ENCODE results near the gene NCEH1. TPM values are rescaled to one million over a fixed set of nuclear protein-coding genes. Genes with fewer than 3 reads are reported as not detected.

The NCEH1 gene
- total RNA-seq, 2 experiments from 2014 or later: 0.33 to 0.50 TPM

DNA sequence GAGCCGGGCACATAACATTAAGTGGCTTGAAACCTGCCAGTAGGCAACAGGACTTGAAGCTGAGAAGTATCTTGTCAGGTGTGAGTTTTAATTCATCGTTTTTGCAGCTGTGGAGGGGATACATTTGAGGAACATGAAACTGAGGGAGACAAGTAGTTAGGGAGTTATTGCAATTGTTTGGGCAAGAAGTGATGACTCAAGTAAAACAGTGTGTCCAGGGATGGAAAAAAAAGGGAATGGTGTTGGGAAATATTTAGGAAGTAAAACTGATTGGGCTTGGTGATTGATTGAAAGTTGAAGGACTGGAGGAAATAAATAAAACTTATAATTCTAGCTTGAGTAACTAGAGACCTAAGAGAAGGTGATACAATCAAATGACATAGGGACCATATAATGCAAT, 85.5 kb downstream of the NCEH1 start:
- Histone ChIP-seq H3K27me3 (ENCODE audit: control insufficient read depth in 1 of 2, insufficient read depth in 2 of 2, low read length in 2 of 2) (no peaks in the 10 kb centered on the region), H3K27ac (ENCODE audit: low read depth in 1 of 2, low read length in 2 of 2) (no peak overlapping the region), H3K4me1 (ENCODE audit: insufficient read depth, low read length) (no peaks in the 10 kb centered on the region), H3K4me3 (ENCODE audit: low read length) (no peak overlapping the region), H3K9me3 (ENCODE audit: control insufficient read depth in 1 of 2, insufficient read depth in 1 of 2, low read length in 2 of 2) (no peaks in the 10 kb centered on the region), H3K36me3 (ENCODE audit: insufficient read depth, low read length) (no peaks in the 10 kb centered on the region)
- H3K9me3 Mint-ChIP-seq: no peaks in the 10 kb centered on the region
- no peak for DNase-seq
- peaks cover 11% of the 10 kb centered on the region for H3K4me1 Mint-ChIP-seq (ENCODE audit: low read depth)
- no peak for ATAC-seq (ENCODE audit: poor library complexity)
- ChIA-PET POLR2A (no interaction called here), CTCF (interaction anchor here (0.6 kb wide), 1 partner anchor 142 kb away, joined by 4 read pairs; no protein-coding TSS in a partner anchor)
- no peak overlapping the region for H3K4me3 Mint-ChIP-seq
- no peaks in the 10 kb centered on the region for H3K27me3 Mint-ChIP-seq
- TF ChIP-seq CTCF (IDR thresholded peaks at IDR 0.05): no peak
- H3K36me3 Mint-ChIP-seq (ENCODE audit: low read depth): no peaks in the 10 kb centered on the region
- intact Hi-C loops (cut with DNase I, micrococcal nuclease): no loop called here
- no peak overlapping the region for H3K27ac Mint-ChIP-seq

DNA sequence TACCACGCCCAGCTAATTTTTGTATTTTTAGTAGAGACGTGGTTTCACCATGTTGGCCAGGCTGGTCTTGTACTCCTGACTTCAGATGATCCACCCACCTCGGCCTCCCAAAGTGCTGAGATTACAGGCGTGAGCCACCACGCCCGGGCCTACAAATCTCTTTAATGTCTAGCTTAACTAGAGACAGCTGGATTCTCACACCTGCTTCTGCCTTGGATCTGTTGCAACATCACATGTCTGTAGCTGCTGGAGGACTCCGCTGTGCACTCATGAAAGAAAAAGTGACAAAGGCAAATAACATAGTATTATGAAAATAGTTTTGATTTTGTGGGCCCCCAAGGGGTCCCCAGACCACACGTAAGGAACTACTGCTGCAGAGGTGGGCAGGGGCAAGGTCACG, 85.9 kb downstream of the NCEH1 start:
- Histone ChIP-seq H3K27ac (ENCODE audit: low read depth in 1 of 2, low read length in 2 of 2) (no peak overlapping the region), H3K27me3 (ENCODE audit: control insufficient read depth in 1 of 2, insufficient read depth in 2 of 2, low read length in 2 of 2) (no peaks in the 10 kb centered on the region), H3K4me3 (ENCODE audit: low read length) (no peak overlapping the region), H3K36me3 (ENCODE audit: insufficient read depth, low read length) (no peaks in the 10 kb centered on the region), H3K4me1 (ENCODE audit: insufficient read depth, low read length) (no peaks in the 10 kb centered on the region), H3K9me3 (ENCODE audit: control insufficient read depth in 1 of 2, insufficient read depth in 1 of 2, low read length in 2 of 2) (no peaks in the 10 kb centered on the region)
- peaks cover 11% of the 10 kb centered on the region for H3K4me1 Mint-ChIP-seq (ENCODE audit: low read depth)
- ATAC-seq (ENCODE audit: poor library complexity) (no peak), DNase-seq (no peak)
- no peak overlapping the region for H3K4me3 Mint-ChIP-seq
- no peak overlapping the region for H3K27ac Mint-ChIP-seq
- intact Hi-C loops (cut with DNase I, micrococcal nuclease): no loop called here
- H3K9me3 Mint-ChIP-seq: no peaks in the 10 kb centered on the region
- ChIA-PET CTCF (interaction anchor here (0.6 kb wide), 1 partner anchor 141 kb away, joined by 4 read pairs; no protein-coding TSS in a partner anchor), POLR2A (no interaction called here)
- H3K27me3 Mint-ChIP-seq: no peaks in the 10 kb centered on the region
- TF ChIP-seq CTCF (IDR thresholded peaks at IDR 0.05): no peak
- H3K36me3 Mint-ChIP-seq (ENCODE audit: low read depth): no peaks in the 10 kb centered on the region

- no peaks in the 10 kb centered on the region for H3K36me3 ChIP-seq (ENCODE audit: insufficient read depth, low read length)
- ChIA-PET POLR2A (no interaction called here), CTCF (interaction anchor here (1.0 to 2.3 kb wide), 4 partner anchors 28 to 291 kb away, joined by 3 to 6 read pairs (median 4); no protein-coding TSS in a partner anchor)
- Mint-ChIP-seq H3K4me3 (no peak overlapping the region), H3K36me3 (ENCODE audit: low read depth) (no peaks in the 10 kb centered on the region), H3K27ac (no peak overlapping the region), H3K9me3 (no peaks in the 10 kb centered on the region), H3K4me1 (ENCODE audit: low read depth) (peaks cover 11% of the 10 kb centered on the region), H3K27me3 (no peaks in the 10 kb centered on the region)
- no peaks in the 10 kb centered on the region for H3K9me3 ChIP-seq (ENCODE audit: control insufficient read depth in 1 of 2, insufficient read depth in 1 of 2, low read length in 2 of 2)
- H3K4me3 ChIP-seq (ENCODE audit: low read length): no peak overlapping the region
- DNase-seq (peak in 12 of 14 experiments; percentile 3 to 71 (median 29)), ATAC-seq (ENCODE audit: poor library complexity) (peak; percentile 56)
- TF ChIP-seq CTCF (IDR thresholded peaks at IDR 0.05): peak; percentile 91
- no peaks in the 10 kb centered on the region for H3K4me1 ChIP-seq (ENCODE audit: insufficient read depth, low read length)
- intact Hi-C loops (cut with DNase I, micrococcal nuclease): loop anchor here in 1 of 2 experiments (1.0 kb wide), 1 partner anchor 291 kb away; no protein-coding TSS in a partner anchor
- H3K27me3 ChIP-seq (ENCODE audit: control insufficient read depth in 1 of 2, insufficient read depth in 2 of 2, low read length in 2 of 2): no peaks in the 10 kb centered on the region
- H3K27ac ChIP-seq (ENCODE audit: low read depth in 1 of 2, low read length in 2 of 2): no peak overlapping the region
Measured at GRCh38 chr3:172622916-172623700, 87.8 kb downstream of the NCEH1 start.
